ENCODE results near the gene CEACAM3. TPM values are rescaled to one million over a fixed set of nuclear protein-coding genes. Genes with fewer than 3 reads are reported as not detected.
"Not testable (repeated sequence)": the region's sequence is repeated elsewhere in the genome, so short reads cannot be mapped to it uniquely, and the experiment has no call there.

CEACAM3 gene
- total and polyA plus RNA-seq, 9 donors: 0.62 TPM; not detected in 8

DNA sequence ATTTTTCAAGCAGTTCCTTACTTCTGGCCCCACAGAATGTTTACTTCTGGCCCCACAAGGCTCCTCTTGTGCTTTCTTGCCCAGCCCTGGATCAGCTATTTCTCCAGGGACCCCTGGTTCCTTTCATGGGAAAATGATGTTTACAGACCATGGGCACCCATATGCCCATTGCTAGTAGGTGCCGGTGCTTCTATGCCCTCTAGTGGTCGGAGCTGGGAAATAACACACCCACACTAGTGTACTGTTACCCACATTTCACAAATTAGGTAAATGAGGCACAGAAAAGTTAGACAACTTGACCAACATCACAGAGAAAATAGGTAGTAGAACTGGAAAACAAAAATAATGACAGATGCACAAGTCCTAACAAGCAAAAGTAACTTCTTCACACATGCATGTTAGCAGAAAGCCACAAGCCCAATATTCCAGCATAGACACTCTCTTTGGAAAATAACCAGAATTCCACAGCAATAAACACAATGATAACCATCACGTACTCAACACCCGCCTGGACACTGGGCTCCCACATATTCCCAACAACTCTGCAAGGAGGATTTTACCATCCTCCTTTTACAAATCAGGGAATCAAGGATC, 42.4 kb upstream of the CEACAM3 start:
- intact Hi-C loops (cut with DNase I): no loop called here

DNA sequence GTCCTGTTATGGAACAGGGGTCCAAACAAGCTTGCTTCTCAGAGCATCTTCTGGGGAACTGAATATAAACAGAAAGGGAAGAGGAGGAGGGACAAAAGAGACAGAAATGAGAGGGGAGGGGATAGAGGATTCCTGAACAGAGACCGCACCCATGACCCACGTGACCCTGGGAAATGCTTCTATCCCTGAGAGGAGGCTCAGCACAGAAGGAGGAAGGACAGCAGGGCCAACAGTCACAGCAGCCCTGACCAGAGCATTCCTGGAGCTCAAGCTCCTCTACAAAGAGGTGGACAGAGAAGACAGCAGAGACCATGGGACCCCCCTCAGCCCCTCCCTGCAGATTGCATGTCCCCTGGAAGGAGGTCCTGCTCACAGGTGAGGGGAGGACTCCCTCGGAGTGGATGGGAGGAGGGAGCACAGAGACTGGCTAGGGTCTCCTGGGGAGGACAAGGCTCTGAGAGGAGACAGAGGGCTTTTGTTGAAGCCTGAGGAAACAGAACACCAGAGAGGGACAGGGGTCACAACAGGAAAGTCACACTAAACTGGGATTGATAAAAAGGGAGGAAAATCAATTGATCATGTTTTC, 41.0 kb upstream of the CEACAM3 start, which contains the start of gene CEACAM6:
CEACAM6 (plus strand) TSS at position 203 of the 586 bp plus-strand sequence; CDS start at position 312, 109 bp downstream.
- intact Hi-C loops (cut with DNase I): no loop called here
- no peak for DNase-seq
- 33 to 53% (median 34%) methylated on average over 3 of the region's 3 CpGs for WGBS, 3 donors

More for the DNA sequence above, 42.4 kb upstream of the CEACAM3 start:
- DNase-seq: peak in 1 of 5 donors; percentile 21
- H3K36me3 ChIP-seq: no peaks in the 10 kb centered on the region
- no peak overlapping the region for H3K4me3 ChIP-seq
- WGBS, 3 donors: 5 to 10% (median 10%) methylated on average over 4 of the region's 4 CpGs
- no peaks in the 10 kb centered on the region for H3K27me3 ChIP-seq
- no peak for TF ChIP-seq POLR2A (IDR thresholded peaks at IDR 0.05)
- no peak for TF ChIP-seq EP300 (IDR thresholded peaks at IDR 0.05)
- TF ChIP-seq, protein P1, sequence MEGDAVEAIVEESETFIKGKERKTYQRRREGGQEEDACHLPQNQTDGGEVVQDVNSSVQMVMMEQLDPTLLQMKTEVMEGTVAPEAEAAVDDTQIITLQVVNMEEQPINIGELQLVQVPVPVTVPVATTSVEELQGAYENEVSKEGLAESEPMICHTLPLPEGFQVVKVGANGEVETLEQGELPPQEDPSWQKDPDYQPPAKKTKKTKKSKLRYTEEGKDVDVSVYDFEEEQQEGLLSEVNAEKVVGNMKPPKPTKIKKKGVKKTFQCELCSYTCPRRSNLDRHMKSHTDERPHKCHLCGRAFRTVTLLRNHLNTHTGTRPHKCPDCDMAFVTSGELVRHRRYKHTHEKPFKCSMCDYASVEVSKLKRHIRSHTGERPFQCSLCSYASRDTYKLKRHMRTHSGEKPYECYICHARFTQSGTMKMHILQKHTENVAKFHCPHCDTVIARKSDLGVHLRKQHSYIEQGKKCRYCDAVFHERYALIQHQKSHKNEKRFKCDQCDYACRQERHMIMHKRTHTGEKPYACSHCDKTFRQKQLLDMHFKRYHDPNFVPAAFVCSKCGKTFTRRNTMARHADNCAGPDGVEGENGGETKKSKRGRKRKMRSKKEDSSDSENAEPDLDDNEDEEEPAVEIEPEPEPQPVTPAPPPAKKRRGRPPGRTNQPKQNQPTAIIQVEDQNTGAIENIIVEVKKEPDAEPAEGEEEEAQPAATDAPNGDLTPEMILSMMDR (IDR thresholded peaks at IDR 0.05): no peak
- no peak overlapping the region for H3K27ac ChIP-seq
- no peaks in the 10 kb centered on the region for H3K9me3 ChIP-seq
- H3K4me1 ChIP-seq (ENCODE audit: insufficient read depth): no peaks in the 10 kb centered on the region

DNA sequence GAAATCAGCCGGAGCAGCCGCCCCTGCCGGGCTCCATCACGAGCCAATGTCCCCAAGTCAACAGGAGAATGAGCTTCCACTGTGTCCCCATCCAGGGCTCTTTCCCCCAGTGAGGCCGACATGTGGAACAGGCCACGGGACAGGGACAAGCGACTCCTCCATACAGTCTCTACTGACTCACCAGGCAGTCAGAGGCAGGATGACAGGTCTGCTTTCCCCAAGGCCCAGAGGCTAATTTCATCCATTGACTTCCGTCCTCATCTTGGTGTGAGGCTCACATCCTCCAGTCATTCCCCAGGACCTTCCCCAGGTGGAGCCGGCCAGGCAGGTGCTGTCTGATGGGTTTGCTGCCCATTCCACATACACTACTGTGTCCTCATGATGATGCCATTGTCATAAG, 37.5 kb upstream of the CEACAM3 start:
- no peak for DNase-seq
- TF ChIP-seq, protein P1 (IDR thresholded peaks at IDR 0.05): no peak
- TF ChIP-seq EP300 (IDR thresholded peaks at IDR 0.05): no peak
- no peak for TF ChIP-seq POLR2A (IDR thresholded peaks at IDR 0.05)
- no peak overlapping the region for H3K27ac ChIP-seq
- H3K27me3 ChIP-seq: no peaks in the 10 kb centered on the region
- intact Hi-C loops (cut with DNase I): no loop called here
- no peaks in the 10 kb centered on the region for H3K36me3 ChIP-seq
- H3K4me3 ChIP-seq: no peak overlapping the region
- WGBS, 3 donors: 73 to 76% (median 76%) methylated on average over 9 of the region's 9 CpGs
- H3K9me3 ChIP-seq: no peaks in the 10 kb centered on the region
- no peaks in the 10 kb centered on the region for H3K4me1 ChIP-seq (ENCODE audit: insufficient read depth)

More for the DNA sequence above, 41.0 kb upstream of the CEACAM3 start, which contains the start of gene CEACAM6:
- Histone ChIP-seq H3K4me1 (ENCODE audit: insufficient read depth) (no peaks in the 10 kb centered on the region), H3K36me3 (no peaks in the 10 kb centered on the region), H3K4me3 (no peak within 1 kb of the TSS), H3K27ac (no peak within 1 kb of the TSS), H3K9me3 (no peaks in the 10 kb centered on the region), H3K27me3 (no peaks in the 10 kb centered on the region)
- TF ChIP-seq, protein P1 (IDR thresholded peaks at IDR 0.05): no peak
- TF ChIP-seq POLR2A (IDR thresholded peaks at IDR 0.05) (no peak), EP300 (IDR thresholded peaks at IDR 0.05) (no peak)

DNA sequence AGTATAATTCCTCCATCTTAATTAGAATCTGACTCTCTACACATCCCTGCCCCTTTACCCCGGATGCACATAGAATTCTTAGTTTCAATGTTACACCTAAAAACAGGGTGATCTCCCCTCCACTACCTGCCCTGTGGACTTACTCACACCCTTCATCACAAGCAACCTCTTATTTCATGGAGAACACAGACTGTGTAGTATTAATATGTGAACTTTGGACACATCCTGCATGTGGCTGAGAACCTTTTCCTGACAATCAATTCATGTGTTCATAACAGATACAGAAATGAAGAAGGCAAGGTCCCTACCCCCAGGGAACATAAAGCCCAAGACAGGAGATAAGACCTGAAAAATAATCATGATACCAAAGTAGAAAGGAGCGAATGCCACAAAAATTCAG, 29.3 kb upstream of the CEACAM3 start:
- 81 to 95% (median 87%) methylated on average over 2 of the region's 2 CpGs for WGBS, 3 donors
- H3K27ac ChIP-seq: no peak overlapping the region
- no peaks in the 10 kb centered on the region for H3K27me3 ChIP-seq
- no peak overlapping the region for H3K4me3 ChIP-seq
- no peaks in the 10 kb centered on the region for H3K36me3 ChIP-seq
- no peaks in the 10 kb centered on the region for H3K9me3 ChIP-seq
- no peaks in the 10 kb centered on the region for H3K4me1 ChIP-seq (ENCODE audit: insufficient read depth)
- no peak for DNase-seq
- TF ChIP-seq POLR2A (IDR thresholded peaks at IDR 0.05) (no peak), EP300 (IDR thresholded peaks at IDR 0.05) (no peak)
- TF ChIP-seq, protein P1 (IDR thresholded peaks at IDR 0.05): no peak
- intact Hi-C loops (cut with DNase I): no loop called here

DNA sequence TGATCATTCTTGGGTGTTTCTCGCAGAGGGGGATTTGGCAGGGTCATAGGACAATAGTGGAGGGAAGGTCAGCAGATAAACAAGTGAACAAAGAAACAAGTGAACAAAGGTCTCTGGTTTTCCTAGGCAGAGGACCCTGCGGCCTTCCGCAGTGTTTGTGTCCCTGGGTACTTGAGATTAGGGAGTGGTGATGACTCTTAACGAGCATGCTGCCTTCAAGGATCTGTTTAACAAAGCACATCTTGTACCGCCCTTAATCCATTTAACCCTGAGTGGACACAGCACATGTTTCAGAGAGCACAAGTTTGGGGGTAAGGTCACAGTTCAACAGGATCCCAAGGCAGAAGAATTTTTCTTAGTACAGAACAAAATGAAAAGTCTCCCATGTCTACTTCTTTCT, 28.3 kb upstream of the CEACAM3 start:
- H3K4me3 ChIP-seq; DNase-seq; H3K9me3 ChIP-seq; intact Hi-C loops (cut with DNase I); H3K27me3 ChIP-seq; H3K4me1 ChIP-seq (ENCODE audit: insufficient read depth); H3K36me3 ChIP-seq; H3K27ac ChIP-seq: not testable (repeated sequence)
- 64 to 66% (median 65%) methylated on average over 4 to 5 of the region's 5 CpGs for WGBS, 3 donors

Data from ovary (tissue), 9 donors.